Measurements from ENCODE around the gene LRRC61.

- TF ChIP-seq GATA2 (IDR thresholded peaks at IDR 0.05; ENCODE audit: low read depth, low read length) (no peak), GATA3 (IDR thresholded peaks at IDR 0.05; ENCODE audit: low read depth, low read length) (no peak)
Measured at GRCh38 chr7:150375662-150376521, 52.7 kb downstream of the LRRC61 start.
